Measurements from ENCODE around the gene ZBTB17. TPM values are rescaled to one million over a fixed set of nuclear protein-coding genes. Genes with fewer than 3 reads are reported as not detected.

ZBTB17 gene
- polyA plus RNA-seq, 10 donors: 16.9 to 33.7 (median 23.1) TPM

DNA sequence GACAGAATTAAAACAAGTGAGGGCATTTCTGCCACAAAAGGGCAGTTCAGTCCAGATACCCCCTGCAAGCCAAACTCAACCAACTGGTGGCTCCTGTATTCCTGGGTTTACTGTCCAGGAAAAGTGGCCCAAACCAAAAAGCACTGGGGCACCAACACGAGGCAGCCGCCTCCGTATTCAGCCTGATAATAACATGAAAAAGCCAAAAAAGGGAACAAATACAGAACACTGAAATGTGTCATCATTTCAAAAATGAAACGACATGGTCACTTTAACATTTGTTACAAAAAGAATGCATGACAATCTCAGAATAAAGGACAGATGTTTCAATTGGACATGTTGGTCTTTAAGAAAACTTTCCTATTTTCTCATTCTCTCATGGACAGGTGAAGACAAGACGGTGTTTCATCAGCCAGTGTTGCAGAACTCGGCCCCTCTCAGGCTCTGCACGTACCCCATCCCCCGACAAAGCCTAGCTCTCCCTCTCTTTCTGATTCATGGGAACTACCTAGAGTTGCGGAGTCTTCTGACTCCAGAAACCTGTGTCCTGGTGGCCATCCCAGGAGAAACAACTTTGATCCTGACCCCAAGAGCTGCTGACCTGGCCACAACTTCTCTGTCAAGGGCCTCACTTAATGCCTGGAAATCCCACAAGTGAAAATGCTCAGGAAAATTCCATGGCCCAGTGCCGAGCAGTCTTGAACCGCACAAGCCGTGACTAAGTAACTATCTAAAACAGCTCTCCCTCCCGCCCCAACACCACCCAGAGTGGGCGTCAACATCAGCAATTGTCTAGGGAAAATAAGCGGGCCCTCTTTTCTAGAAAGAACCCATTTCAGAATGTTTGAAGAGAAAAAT is 27.1 kb downstream of the ZBTB17 start:
- DNase-seq: peak; percentile 67 to 89 (median 75)

DNA sequence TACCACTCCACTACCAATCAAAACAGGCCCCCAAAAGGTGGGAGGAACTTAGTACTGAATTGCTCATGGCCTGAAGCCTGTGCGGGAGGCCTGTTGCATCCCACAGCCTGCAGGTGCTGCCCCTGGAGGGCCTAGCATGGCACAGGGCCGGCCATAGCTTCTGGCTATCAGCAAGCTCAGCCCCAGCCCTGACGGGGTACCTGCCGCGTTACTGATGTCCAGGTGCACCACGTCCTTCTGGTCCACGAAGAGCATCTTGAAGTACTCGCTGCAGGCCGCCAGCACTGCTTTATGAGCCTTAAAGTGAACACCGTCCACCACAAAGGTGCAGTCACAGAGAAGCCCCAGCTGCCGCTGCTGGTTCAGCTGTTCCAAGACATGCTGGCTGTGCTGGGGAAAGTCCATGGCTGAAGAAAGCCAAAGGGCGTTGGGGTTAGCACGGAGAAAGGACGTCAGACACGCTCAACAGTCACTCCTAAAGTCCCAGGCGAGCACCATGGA is 27.8 kb downstream of the ZBTB17 start:
- DNase-seq: no peak

DNA sequence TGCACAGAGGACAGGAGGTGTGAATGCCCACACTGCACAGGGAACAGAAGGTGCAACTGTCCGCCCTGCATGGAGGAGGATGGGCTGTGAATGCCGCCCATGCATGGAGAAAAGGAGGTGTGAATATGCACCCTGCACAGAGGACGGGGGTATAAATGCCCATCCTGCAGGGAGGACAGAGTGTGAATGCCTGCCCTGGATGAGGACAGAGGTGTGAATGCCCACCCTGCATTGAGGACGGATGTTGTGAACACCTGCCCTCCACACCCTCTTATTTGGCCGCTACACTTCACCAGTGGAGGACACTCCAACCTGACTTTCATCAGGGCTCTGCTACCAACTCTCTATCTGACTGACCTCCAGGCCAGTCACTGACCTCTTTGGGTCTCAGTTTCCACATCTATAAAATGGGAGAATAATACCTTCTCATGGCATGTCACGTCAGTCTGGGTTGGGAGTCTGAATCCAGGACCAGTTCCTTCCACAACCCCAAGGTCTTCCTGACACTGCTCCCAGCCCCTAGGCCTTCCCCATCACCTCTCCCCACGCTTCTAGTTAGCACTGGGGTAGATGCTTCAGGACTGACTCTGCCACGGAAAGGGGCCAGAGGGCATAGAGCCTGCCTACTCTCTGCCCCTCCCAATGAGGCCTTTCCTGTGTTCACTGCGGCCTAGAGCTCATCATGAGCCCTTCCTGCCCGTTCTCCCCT is 28.4 kb downstream of the ZBTB17 start:
- no peak for DNase-seq

DNA sequence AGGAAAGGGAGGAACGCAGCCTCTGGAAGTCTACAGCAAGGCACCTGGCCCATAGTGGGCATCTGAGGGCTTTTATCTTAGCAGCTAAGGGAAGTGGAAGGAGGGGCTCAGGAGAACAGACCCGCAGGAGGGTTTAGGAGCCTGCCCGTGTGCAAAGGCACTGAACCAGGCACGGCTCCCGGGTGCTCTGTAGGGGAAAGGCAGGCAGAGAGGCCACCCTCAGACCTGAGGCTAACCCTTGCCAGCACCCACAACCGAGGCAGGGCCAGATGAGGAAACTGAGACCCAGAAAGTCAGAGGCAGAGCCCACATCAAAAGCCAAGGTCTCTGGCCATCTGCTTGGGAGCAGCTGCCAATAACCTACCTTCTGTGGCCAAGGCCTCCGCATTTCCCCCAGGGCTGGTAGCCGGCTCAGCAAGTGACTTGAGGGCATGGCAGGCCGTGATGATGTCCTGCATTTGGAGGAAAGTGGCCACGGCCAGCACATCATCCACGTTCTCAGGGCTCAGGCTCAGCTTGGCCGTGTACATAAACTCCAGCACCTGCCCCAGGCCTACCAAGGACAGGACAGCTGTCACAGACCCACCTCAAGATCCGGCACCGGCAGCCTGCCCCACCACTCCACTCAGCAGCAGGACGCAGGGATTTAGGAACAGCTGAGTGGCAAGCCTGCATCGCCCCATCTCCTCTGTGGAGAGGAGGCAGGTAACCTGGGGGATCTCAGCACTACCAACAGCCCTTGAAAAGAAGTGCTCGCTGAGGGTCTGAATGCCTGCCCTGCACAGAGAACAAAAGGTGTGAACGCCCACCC is 29.1 kb downstream of the ZBTB17 start:
- no peak for DNase-seq

DNA sequence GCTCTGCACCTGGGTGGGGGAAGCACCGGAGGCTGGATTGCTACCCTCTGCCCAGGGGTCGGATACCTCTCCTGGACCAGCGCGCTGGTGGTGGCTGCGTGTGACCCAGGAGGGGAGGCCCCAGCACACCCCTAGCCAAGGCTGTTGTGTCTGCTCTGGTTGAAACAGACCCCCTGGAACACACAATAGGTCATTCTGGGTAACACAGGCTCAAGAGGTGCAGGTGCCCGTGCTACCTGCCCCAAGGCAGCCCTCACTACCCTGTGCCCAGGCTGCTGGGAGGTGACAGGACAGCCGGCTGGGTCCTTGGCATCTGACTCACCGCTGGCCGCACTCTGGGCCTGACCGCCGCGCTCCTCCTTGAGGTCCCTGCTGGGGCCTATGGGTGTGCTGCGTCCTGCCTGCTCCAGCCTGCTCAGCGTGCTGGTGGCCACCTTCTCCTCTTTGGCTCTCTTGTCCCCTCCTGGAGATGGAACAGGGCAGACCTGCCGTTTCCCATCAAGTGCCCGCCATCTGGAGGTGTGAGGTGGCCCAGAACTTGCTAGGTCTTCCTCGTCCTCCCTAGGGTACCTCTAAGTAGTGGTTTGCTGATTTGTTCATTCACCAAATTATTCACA is 30.0 kb downstream of the ZBTB17 start:
- DNase-seq: no peak

DNA sequence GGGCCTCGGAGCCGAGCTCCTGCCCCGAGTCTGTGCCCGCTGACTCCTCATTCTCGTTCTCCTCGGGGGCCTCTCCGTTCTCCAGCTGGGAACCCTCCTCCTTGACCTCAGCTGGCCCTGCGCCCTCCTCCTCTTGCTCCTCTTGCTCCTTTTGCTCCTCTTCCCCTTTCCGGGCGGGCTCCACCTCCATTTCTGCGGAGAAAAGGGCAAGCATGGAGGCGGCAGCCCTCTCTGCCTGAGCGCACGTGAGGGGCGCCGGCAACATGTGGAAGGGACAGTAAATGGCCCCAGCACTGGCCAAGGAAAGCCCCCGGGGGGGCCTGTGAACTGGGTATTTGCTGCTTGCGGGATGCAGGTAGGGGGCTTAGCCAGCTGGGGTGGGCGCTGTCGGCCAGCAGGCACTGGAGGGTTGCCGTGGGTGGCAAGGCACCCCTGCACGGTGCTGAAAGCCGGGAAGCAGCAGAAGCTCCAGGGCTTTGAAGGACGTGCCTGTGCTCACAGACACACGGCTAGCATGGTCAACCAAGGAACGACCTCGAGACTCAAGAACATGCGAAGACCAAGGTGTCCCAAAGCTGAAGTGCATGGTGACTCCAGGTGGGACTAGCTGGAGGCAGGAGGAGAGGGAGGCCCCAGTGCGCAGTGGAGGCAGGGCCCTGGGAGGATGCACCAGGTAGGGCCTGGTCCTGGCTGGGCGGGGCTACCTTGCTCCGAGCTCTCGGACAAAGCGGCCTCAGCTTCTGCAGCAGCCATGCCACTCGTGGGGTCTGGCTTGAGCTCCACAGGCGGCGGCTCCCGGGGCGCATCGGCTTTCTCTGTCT is 30.7 kb downstream of the ZBTB17 start:
- DNase-seq: no peak

DNA sequence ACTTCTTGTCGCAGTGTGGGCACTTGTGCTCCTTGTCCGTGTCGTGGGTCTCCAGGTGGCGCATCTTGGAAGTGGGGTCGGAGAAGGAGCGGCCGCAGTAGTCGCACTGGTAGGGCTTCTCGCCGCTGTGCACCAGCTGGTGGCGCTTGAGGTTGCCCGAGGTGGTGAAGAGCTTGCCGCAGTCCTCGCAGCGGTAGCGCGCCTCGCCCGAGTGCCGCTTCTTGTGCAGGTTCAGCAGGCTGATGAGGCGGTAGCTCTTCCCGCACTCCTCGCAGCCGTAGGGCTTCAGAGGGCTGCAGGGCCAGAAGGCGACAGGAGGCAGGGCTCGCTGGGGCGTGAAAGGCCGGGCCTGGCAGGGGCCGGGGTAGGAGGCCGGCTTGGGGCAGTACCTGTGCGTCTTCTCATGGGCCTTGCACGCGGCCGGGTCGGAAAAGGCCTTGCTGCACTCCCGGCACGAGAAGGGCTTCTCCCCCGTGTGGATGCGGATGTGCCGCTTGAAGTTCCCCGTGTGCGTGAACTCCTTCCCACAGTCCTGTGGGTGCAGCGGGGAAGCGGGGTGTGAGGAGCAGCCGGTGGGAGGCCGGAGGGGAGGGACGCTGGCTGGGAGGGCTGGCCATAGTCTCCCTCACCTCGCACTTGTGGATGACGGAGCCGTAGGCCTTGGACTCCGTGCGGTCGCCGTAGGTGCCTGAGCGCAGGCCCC is 31.4 kb downstream of the ZBTB17 start:
- DNase-seq: no peak

DNA sequence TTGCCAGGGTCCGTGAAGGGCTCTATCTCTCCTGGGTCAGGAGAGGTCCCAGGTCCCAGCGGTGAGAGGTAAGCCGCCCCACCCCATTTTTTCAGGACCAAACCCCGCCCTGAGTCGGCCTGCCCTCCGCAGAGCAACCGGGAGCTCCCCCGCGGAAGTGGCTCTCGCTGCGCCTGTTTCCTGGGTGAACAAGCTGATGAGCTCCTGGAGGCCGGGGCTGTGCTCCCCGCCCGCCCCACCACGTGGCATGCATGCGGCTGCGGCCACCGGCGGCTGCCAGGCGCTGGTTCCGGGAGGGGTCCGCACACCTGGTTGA is 32.0 kb downstream of the ZBTB17 start:
- no peak for DNase-seq

DNA sequence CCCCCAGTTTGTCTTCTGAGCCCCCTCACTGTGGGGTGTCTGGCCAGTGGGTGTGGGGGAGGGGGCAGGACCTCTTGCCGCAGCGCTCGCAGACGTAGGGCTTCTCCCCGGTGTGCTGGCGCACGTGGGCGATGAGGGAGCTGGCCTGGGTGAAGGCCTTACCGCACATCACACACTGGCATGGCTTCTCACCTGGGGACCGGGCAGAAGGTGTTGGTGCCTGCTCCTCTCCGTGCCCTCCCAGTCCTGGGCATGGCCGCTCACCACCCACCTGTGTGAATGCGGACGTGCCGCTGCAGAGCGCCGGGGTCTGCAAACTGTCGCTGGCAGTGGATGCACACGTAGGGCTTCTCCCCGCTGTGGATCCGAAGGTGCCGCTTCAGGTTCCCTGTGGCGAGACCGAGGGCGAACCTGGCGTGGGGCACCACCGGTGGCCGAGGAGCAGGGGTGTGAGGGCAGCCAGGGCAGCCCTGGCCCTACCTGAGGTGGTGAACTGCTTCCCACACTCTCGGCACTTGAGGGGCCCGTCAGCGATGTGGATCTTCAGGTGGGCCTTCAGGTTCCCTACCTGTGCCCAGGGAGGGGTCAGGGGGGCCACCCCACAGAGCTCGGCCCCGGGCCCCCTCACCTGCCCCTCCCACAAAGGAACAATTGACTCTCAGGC is 32.4 kb downstream of the ZBTB17 start:
- DNase-seq: no peak

DNA sequence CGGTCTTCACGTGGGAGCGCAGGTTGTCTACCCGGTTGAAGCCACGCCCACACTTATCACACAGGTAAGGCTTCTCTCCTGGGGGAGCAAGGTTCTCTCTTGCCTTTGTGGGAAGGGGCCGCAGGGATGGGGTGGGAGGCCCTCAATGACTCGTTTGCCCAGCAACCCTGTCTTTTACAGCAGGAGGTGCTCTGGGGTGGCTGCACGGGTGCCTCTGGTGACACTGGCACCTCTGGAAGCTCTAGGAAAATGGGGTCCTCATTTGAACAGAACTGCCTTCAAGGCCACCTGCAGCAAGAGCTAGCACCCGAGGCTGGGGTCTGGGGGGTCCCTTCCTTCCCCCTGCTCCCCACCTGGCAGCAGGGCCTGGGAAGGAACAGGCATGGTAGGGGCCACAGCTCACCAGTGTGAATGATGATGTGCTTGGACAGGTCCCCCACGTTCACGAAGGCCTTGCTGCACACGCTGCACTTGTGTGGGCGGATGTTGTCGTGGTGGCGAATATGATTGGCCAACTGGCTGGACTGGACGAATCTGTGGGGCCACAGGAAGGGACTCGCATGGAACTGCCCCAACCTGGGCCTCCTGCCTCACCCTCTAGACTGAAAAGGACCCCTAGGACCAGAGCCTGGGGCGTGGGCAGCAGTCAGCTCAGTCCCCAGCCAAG is 33.1 kb downstream of the ZBTB17 start:
- DNase-seq: no peak

DNA sequence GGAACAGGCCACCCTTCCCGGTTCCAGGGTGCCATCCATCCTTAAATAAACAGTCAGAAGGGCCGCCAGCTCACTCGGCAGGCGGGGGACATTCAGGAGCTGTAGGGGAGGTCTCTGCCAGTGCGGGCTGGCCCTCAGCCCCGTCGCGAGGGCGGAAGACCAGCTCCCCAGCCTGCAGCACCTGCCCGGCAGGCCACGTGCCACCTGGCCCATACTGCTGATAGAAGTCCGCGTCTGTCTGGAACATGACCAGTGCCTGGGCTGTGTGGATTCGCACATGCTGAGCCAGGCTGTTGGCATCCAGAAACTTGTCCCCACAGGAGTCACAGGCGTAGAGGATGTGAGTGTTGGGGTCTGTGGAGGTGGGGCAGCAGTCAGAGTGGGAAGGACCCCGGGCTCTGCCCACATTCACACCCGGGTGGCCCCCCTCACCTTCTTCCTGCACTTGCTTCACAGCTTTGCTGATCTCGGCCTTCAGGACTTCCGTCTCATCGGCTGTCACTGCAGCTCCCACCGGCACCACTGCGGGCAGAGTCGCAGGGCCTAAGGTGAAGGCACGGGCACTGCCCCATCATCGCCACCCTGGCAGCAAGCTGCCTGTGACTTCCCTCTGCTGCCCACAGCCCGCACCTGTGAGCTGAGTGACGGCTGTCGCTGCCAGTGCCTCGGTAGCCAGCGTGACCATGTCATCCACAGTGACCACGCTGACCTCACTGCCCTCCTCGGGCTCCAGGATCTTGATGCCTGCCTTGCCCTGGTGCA is 33.8 kb downstream of the ZBTB17 start:
- DNase-seq: no peak

DNA sequence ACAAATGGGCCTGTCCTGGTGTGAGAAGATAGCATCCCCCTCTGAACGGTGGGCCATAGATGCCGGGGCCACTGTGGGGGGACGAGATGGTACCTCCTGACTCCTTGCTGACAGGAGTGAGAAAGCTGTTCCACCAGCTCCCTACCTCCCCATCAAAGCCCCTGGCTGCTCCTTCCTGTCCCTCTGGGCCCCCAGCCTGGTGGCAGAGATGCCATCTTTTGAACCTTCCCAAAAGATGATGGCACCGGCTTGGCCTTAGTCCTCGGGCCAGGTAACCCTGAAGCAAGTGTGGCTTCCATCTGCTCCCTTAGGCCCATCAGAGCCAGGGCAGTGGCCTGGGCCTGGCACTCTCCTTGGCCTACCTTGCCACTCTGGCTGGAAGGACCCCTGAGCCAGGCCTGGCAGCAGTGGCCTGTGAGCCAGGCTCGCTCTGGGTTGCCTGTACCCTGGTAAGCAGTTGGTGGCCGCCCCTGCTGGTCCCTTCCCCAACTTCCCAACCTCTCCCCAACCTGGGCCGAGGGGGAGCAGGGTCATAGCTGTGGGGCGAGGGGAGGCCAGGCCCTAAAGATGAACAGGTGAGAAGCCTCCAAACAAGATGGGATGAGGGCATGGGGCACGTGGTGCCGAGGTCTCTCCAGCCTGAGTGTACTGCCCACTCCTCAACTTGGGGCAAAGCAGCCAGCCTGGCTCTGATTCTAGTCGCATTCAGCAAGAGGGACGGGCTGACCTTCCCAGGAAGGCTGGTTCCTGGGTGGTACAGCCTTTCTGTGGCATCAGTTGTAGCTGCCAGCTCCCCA is 34.7 kb downstream of the ZBTB17 start:
- no peak for DNase-seq

DNA sequence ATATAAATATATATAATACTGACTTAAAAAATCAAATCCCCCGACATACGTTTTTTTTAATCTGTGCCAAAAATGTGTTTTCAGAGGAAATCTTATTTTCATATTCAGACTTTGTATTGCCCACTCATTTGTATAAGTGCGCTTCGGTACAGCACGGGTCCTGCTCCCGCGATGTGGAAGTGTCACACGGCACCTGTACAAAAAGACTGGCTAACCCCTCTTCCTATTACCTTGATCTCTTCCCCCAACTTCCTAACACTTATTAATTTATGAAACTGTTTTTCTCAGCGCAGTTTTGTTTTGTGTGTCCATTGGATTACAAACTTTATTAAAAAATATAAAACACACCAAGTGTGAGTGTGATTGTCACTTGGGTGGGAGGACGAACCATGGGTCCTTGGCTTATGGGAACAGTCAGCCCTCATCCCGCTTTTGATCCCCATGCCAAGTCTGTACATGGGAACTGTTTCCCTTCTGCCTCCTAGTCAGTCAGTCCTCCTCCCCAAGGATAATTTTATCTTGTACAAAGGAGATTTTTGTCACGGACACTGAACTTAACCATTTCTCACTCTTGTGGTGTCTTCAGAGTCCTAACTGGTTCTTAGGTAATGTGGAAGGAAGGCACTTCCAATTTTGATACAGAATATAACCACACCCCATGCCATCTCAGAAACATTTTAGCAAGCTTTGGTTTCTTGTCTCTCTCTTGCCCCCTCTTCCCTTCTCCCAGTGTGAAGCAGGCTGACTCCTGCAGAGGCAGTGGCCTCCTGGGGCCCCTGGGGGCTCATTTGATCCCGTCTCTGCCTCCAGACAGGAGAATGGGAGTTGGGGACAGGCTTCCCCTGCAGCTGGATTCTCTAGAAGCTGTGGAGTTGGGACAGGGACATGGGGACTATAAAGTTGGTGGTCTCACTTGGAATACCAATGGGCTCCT is 35.5 kb downstream of the ZBTB17 start:
- DNase-seq: no peak

DNA sequence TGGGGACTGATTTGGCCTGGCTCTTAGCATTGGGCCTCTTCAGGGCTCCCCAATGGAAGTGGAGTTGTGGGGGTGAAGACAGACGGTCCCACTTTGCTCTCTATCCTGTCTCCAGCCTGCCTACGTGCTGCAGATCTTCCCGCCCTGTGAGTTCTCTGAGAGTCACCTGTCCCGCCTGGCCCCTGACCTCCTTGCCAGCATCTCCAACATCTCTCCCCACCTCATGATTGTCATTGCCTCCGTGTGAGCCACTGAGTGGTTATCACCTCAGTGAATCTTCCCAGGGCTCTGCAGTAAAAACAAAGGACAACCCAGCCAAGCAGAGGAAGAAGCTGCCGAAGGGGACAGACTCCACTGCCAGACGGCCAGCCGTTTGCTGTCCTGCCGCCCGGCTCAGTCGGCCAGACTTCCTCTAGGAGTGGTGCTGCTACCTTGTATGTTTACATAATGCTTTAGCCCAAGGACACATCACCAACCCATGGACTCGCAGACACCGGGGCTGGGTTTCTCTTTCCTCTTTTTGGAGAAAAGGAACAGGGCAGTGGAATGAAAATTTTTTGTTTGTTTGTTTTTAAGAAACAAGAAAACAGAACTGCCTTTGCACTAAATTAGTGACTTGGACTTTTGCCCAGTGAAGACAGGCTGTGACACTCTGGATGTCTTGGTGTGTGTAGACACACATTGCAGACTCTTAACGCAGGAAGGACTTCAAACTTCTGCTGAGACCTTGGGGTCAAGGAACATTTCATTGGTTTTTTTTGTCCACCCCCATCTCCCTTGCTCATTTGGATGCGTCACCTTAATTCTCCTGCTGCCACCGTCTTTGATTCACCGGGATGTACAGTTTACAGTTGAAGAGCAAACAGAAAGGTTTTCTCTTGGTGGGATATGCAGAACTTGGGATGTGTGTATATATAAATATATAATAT is 36.5 kb downstream of the ZBTB17 start:
- DNase-seq: no peak

DNA sequence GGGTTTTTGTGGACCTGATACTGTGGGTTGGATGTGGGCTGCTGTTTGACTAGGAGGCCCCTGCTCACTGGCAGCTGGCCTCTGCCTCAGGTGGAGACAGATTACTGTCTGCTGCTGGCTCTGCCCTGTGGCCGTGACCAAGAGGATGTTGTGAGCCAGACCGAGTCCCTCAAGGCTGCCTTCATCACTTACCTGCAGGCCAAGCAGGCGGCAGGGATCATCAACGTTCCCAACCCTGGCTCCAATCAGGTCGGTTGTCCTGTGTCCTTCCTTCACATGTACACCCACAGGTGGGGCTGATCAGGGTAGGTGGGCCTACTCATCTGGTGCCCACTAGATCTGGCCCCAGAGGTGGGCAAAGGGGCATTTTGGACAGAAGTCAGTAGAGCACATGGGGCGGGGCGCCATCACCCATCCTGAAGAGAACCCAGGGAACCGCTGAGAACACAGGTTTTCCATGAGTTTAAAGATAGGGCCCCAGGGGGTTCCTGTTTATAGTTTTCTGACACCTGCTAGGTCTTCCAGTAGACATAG is 37.2 kb downstream of the ZBTB17 start:
- no peak for DNase-seq
